NCI-H748 (cell line): Measurements from ENCODE around the gene PSMB10.
A peak's percentile ranks its signal among the peaks of the same experiment; 100 is the strongest.
"Not testable (repeated sequence)": the region's sequence is repeated elsewhere in the genome, so short reads cannot be mapped to it uniquely, and the experiment has no call there.

Experiments used
- DNase-seq: peaks from one replicate; lab custom pipeline; 2025; ENCODE audit not compliant: unreplicated experiment; lab: John Stamatoyannopoulos, UW

The PSMB10 gene

DNA sequence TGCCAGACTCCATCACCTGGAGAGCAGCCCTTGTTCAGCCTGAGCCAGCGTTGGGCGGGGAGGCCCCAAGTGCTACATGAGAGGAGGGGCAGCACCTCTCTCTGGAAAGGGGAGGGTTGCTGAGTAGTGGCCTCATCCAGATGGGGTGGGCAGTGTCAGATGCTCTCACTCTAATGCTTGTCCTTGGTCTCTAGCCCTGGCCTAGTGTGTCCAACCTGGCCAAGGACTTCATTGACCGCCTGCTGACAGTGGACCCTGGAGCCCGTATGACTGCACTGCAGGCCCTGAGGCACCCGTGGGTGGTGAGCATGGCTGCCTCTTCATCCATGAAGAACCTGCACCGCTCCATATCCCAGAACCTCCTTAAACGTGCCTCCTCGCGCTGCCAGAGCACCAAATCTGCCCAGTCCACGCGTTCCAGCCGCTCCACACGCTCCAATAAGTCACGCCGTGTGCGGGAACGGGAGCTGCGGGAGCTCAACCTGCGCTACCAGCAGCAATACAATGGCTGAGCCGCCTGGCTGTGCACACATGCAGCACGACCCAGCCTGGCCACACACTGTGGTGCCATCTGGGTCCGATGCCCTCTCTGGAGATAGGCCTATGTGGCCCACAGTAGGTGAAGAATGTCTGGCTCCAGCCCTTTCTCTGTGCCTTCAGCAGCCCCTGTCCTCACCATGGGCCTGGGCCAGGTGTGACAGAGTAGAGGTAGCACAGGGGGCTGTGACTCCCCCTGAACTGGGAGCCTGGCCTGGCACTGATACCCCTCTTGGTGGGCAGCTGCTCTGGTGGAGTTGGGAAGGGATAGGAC, 9.3 kb downstream of the PSMB10 start:
- no peak for DNase-seq

DNA sequence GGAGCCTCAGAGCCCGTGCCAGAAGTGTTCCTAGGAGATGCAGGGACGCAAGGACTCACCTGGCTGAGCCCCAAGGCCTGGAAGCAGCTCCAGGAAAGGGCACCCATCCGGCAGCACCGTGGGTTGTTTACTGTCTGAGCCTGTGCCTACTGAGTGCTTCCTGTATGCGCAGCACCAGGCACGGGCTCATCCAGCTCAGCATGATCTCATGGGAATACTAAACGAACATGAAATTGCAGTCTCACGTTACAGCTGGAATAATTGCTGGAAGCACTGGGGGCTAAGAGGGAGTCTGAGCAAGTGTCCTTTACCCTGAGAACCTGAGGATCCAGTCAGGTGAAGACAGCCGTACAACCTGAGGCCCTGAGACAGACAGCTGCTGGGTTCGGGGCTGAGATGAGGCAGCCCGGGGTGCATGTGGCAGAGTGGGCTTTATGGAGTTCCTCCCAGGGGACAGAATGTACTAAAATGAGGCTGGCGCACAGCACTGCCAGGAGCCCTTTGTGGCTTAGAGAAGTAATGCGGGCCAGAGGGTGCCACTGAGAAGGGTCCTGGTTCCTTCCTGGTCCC, 10.4 kb downstream of the PSMB10 start:
- DNase-seq = peak; percentile 72

DNA sequence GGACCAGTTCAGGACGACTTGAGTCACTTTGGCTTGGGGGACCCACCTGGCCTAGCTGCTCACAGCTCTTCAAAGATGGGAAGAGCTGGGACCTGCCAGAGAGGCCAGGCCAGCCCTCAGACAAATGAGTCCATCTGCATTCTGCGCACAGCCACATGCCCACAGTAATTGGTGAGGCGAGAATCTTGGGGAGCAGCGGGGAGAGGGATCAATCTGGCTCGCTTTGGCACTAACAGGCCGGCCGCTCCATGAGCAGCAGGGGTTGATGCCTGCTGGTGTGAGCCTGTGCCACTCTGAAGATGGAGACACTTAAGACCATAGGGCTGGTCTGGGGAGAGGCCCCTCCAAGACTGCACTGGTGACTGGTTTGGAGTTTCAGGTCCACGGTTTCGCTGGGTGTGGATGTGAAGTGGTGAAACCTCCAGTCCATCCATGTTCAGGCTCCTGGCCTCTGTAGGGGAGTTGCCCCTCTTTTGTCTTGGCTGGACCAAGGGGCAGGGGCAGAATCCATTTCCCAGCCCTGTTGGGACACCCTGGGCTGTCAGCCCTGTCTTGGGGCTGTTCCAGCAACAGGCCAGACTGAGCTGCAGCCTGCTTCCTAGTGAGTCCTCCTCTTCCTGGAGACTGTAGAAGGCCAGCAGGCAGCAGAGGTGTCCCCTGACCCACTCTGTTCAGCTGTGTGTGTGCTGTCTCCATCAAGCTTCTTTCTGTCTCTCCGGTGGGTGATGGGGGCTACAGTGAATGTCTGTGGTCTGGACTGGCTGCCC, 12.3 kb downstream of the PSMB10 start:
- DNase-seq = no peak

DNA sequence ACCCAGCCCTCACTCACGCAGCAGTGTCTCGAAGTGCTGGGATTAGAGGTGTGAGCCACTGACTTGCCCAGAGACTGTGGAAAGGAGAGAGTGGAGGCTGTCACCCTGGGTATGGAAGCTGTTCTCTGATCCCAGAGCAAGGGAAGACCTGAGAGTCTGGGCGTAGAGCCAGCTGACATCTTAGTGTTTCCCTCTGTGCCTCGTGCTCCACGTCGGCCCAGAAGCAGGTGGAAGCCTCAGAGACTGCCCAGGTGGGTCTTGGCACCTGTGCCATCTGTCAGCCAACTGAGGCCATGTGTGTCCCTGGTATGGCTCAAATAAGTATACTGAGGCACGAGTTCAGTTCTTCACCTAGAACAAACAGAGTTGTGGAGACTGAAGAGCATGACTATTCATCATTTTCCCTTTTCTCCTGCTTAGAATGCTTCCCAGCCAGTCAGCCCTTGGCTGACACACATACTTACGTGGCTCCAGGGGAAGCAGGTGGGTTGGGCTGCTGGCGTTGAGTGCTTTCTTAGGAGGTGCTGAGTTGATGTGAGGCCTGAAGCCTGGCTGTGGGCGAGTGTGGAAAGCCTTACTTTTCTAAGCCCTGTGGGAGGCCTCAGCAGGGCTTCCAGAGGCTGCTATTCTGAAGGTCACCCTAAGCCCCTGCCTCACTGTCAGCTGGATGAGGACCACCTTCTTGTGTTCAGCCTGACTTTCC, 13.1 kb downstream of the PSMB10 start:
- no peak for DNase-seq

DNA sequence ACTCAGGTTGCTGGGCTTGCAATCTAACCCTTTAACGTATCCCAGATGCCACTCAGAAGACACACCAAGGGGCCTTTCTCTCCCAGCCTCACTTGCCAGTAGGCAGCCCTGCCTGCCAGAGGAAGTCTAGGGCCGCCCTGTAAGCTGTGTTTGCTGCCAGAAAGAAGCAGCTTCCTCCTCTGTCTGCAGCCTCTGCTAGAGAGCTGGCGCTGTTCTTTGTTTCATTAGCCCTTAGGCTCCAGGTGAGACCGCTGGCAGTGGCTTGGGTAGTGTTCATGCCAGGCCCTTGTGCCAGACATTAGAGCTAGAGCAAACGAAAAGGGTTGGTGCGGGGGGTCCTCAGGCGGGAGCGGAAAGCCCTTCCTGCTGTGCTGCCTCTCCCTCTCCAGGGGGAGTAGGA, 13.9 kb downstream of the PSMB10 start:
- no peak for DNase-seq

DNA sequence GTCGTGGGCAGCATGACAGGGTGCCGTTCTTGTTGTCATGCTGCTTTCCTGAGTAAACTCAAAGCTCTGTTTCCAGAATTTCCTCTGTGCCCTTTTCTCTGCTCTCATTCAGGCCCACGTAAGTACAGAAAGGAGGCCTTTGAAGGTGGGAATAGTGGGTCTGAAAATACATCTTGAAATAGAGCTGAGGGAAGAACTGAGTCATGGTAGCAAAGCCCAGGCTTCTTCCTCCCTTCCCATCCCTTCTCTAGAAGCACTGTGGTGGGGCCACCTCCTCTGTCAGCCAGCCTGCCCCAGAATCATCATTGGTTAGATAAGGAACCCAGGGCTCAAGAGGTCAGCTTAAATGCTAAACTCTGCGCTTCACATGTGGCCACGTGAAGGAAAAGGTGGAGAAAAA, 14.4 kb downstream of the PSMB10 start:
- DNase-seq = no peak

DNA sequence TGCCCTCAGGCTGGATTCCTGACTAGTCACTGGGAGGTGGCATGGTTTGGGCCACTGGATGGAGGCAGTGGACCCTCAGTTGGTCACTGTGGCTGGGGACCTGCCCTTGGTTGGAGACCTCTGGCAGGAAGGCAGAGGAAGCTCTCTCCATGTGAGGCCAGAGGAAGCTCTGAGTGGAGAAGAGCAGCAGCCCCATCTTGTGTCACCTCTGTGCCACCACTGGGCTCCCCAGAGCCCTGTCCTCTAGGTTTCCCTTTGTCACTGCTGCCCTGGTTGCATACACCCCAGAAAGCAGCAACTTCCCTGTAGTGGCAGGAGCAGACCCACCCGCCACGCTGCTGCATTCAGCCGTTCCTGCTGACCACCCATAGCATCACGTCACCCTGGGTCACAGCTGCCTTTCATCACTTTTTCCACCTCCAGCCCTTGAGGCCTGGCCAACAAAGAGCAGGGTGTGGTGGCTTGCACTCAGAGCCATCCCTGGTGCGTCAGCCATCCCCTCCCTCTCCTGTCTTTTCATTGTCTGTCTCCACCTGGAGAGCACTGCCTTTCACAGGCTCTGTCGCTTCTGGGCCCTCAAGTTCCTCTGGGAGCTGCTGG, 16.9 kb downstream of the PSMB10 start:
- no peak for DNase-seq

DNA sequence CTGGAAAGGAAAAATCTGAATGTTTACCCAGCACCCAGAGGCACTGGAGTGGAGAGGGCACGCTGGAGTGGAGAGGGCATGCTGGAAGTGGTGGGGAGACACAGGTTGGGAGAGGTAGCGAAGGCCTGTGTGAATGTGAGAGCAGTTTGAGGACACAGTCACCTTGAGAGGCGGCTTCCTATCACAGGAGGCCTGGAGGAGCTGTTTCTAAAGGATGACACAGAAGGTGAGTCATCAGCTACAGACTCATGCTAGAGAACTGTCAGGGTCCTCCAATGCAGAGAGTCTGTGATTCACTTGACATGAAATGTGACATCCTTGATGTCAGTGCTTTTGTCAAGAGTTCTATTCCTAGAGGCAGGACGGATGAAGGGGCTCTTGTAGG, 18.8 kb downstream of the PSMB10 start:
- no peak for DNase-seq

DNA sequence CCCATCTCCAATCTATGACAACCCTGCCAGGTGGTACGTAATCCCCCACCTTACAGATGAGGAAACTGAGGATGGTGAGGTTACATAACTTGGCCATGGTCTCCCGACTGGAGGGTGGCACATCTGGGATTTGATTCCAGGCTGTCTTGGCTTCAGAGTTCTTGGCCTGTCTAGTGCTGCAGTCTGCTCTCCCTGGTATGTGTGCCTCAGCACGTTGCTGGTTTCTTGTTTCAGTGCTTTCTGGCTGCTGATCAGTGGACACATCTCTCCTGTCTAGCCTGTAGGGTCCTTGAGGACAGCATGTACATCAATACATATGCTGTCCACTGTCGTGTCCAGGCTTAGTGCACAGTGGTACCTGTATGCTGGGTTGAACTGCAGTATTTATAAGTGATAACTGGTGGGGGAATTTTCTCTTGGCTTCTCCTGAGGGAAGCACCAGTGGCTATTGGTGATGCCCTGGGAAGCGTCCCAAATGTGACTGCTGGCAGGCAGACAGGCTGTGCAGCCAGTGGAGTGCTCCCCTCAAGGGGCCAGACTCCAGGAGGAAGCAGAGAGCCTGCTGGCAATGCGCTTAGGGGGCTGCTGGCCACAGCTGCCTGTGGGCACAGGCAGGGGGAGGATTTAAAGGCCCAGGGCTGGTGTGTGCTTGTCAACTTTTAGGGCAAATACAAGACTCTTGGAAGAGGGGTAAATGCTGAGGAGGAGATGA, 19.4 kb downstream of the PSMB10 start:
- no peak for DNase-seq

DNA sequence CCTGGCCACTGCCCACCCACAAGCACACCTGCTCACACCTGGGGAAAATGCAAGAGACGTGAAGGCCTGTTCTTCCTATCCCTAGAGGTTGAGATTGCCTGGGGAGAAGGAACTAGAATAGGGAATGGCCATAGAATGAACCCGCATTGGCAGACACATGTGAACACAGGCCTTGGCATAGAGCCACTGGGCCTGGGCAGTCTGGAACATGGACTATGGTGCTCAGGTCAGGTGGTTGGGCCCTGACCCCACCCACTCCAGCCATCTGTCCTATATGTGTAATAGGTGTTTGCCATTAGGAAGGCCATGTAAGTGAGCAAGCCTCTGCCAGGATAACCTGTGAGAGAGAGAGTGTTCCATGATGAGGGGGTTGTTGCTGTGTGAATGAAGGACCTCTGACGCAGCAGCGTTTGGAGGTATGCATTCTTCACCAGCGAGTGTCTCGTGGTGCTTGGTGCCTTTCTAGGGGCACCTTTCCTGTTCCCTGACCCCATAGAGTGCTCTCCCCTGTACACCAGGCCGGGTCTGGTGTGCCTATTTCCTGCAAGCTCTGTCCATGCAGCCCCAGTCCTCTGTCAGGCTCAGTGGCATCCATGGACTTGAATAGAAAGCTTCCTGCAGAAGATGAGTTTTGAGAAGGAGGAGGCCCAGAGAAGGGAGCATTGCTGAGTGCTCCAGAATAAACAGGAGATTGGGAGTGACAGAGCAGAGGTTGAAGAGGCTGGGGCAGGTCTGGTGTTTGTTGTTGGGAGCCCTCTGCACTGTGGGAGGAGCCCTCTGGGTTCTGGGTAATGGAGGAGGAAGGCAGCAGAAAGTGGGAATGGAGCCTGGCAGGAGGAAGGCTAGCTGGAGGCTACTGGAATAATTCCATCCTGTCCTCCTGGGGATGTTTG, 20.6 kb downstream of the PSMB10 start:
- no peak for DNase-seq

DNA sequence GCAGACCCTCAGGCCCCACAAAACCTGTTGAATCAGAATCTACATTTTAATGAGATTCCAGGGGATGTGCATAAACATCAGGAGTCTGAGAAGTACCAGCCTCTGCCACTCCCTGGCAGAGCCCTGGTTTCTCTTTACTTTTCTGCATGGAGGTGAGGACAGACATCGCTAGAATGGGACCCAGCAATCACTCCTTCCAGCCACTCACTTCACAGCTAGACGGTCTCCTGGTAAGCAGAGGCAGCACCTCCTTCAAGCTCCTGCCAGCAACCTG, 21.2 kb downstream of the PSMB10 start:
- not testable (repeated sequence) for DNase-seq

DNA sequence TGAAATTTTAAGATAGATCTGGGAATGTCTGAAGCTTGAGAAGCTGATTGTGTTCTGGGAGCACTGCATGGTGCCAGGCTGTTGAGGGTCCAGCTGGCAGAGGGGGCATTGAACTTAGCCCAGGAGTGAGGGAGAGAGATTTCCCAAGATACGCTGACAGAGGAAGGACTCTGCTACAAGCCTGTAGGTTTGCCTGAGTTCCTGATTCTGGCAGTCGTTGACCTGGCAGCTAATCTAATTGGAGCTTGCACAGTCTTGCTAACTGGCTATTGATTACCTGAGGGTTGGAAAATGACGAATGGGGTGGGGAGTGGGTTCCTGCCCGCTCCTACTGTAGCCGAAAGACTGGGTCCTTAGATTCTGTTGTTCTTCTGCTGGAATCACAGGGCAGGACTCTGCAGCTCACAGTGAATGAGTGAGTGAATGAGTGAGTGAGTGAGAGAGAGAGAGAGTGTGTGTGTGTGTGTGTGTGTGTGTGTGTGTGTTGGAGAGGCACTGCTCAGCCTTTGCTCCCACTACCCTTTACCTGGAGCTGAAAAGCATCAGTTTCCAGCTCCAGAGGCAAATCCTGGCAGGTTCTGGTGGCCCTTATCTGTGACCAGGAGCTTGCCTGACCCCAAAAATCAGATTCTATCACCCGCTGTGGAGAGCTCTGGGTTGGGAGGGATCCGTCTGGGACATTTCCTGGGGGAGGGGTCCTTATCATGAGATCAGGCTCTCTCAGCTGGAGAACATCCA, 21.7 kb downstream of the PSMB10 start:
- no peak for DNase-seq

DNA sequence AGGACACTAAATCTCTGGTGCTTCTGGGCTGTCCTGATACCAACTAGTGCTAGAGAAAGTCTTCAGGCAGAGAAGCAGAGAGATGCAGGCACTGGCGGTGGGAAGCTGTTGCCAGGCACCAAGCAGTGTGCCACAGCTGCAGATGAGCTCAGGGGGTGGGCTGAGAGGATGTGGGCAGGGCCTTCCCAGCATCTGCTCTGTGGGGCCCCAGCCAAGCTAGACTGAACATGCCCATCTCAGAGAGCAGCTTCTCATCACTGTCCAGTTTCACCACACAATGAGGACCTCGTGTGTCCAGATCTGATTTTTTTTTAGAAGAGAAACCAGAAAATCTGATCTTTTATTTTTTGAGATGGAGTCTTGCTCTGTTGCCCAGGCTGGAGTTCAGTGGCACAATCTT, 26.5 kb downstream of the PSMB10 start:
- DNase-seq = peak; percentile 20

DNA sequence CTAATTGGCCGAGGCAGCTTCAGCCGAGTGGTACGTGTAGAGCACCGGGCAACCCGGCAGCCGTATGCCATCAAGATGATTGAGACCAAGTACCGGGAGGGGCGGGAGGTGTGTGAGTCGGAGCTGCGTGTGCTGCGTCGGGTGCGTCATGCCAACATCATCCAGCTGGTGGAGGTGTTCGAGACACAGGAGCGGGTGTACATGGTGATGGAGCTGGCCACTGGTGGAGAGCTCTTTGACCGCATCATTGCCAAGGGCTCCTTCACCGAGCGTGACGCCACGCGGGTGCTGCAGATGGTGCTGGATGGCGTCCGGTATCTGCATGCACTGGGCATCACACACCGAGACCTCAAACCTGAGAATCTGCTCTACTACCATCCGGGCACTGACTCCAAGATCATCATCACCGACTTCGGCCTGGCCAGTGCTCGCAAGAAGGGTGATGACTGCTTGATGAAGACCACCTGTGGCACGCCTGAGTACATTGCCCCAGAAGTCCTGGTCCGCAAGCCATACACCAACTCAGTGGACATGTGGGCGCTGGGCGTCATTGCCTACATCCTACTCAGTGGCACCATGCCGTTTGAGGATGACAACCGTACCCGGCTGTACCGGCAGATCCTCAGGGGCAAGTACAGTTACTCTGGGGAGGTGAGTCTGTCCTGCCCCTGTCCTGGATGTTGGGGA, 27.5 kb downstream of the PSMB10 start:
- DNase-seq = no peak

DNA sequence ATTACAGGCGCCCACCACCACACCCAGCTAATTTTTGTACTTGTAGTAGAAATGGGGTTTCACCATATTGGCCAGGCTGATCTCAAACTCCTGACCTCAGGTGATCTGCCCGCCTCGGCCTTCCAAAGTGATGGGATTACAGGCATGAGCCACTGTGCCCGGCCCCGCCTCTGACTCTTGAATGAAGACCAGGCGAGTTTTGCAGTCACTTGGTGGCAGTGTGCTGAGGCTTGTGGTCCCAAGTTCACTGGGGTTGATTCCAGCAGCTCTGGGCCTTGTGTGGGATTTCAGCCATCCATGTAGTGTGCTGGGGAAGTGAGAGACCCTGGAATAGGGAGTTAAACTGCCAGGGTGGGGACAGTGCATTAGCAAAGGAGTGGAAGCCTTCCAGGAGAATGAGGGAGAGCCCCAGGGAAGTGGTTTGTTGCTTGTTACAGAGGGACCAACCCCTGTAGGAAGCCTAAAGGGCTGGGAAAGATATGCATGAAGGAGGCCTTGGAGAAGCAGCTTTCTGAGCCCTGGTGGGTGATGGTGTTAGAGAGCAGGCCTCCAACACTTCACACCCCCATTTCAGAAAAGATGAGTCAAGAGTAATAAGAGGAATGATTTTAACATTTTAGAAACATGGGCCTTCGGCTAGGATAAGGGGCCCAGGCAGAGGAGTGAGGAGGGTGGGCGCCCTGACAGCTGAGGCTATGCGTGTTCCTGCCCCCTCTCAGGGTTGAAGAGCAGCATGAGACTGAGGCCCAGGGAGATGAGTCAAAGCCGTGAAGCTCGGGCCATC, 29.1 kb downstream of the PSMB10 start:
- no peak for DNase-seq

DNA sequence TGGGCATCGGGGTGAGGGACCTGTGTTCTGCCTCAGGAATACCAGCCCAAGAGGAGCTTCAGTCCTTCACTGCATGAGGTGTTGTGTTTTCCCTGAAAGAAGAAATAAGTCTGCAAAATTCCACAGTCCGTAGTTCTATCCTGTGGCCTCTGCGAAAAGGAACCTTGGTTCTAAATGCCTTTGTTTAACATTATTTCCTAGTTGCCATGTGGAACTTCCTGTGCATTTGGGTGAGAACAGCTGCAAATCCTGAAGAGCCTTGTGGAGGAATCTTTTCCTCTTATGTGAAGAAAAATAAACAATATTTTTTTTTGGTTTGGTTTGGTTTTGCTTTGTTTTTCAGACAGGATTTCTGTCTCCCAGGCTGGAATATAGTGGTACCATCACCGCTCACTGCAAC, 33.8 kb downstream of the PSMB10 start:
- DNase-seq = no peak

DNA sequence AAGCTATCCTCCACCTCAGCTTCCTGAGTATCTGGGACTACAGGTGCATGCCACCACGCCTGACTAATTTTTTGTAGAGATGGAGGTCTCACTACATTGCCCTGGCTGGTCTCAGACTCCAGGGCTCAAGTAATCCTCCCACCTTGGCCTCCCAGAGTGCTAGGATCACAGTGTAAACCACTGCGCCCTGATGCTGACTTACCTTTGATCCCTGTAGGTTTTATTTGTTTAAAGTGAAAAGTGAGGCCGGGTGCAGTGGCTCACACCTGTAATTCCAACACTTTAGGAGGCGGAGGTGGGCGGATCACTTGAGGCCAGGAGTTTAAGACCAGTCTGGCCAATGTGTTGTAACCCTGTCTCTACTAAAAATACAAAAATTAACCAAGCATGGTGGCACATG, 34.9 kb downstream of the PSMB10 start:
- DNase-seq = no peak

DNA sequence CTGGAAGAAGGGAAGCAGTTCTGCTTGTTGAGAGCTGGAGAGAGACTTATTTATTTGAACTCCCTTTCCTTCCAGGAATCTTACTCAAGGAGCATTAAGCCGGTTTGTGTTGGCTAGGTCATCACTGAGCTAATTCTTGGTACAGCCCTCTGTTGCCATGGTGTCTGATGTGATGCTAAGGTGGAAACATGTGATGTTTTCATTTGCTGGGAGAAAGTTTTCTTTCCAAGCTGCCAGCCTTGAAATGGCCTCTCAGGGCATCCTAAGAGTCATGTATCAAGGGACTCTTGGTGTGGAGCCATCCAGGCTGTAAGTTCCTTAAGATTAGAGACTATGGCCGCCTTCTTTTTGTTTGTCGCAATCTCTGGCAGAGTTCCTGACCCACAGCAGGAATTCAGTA, 39.4 kb downstream of the PSMB10 start:
- no peak for DNase-seq
